HG03342 (cell line): Measurements from ENCODE around the gene C16orf78.

Source experiments
- ATAC-seq: cut with Tn5 transposase; IDR thresholded peaks from one replicate; pipeline ENCODE4 v1.9.1; 2021; ENCODE audit warnings: mild to moderate bottlenecking, moderate library complexity; ENCODE audit not compliant: unreplicated experiment

Gene C16orf78

GRCh38 chr16:49427771-49428170, 54.2 kb downstream of the C16orf78 start:
- ATAC-seq: no peak

- no peak for ATAC-seq
These were observed 55.2 kb downstream of the C16orf78 start for GRCh38 chr16:49428808-49429207.

GRCh38 chr16:49431040-49431439, 57.4 kb downstream of the C16orf78 start:
- no peak for ATAC-seq

- no peak for ATAC-seq
These were observed 58.1 kb downstream of the C16orf78 start for GRCh38 chr16:49431591-49432290.

DNA sequence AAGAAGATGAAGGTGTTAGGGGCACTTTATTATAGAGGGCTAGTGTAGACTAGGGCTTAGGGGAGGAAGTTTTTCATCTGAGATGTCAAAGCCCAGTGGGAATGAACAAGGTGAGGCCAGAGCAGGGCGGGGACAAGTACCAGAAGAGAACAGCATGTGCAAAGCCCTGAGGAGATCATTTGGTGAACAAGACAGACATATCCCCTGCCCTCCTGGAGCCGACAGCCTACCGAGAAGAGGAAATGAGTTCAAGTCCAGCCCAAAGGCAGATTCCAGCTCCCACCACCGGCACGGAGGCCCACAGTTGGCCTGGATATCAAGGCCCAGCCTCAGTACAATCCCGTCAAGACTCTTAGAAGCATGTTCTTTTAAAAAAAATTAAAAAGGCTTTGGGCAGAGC, 61.1 kb downstream of the C16orf78 start:
- no peak for ATAC-seq

GRCh38 chr16:49436181-49436580, 62.6 kb downstream of the C16orf78 start:
- ATAC-seq: no peak

DNA sequence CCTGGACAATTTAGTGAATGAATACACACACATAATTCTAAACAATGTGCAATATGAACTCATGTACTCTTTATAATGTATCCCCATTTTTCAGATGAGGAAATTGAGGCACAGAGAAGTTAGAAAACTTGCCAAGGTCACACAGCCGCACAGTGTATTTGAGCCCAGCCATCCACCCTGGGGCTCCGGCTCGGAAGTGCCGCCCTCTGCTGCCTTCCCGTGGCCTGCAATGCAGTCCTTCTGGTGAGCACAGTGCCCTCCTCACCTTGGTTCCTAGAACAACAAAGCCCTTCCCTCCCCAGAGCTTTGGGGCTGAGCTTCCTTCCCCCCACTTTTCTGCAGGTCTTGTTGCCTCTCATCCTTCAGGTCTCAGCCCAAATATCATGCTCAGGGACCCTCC, 63.7 kb downstream of the C16orf78 start:
- no peak for ATAC-seq

GRCh38 chr16:49439050-49439449, 65.4 kb downstream of the C16orf78 start:
- ATAC-seq: no peak

- ATAC-seq: no peak
These were observed 66.1 kb downstream of the C16orf78 start for GRCh38 chr16:49439676-49440075.

DNA sequence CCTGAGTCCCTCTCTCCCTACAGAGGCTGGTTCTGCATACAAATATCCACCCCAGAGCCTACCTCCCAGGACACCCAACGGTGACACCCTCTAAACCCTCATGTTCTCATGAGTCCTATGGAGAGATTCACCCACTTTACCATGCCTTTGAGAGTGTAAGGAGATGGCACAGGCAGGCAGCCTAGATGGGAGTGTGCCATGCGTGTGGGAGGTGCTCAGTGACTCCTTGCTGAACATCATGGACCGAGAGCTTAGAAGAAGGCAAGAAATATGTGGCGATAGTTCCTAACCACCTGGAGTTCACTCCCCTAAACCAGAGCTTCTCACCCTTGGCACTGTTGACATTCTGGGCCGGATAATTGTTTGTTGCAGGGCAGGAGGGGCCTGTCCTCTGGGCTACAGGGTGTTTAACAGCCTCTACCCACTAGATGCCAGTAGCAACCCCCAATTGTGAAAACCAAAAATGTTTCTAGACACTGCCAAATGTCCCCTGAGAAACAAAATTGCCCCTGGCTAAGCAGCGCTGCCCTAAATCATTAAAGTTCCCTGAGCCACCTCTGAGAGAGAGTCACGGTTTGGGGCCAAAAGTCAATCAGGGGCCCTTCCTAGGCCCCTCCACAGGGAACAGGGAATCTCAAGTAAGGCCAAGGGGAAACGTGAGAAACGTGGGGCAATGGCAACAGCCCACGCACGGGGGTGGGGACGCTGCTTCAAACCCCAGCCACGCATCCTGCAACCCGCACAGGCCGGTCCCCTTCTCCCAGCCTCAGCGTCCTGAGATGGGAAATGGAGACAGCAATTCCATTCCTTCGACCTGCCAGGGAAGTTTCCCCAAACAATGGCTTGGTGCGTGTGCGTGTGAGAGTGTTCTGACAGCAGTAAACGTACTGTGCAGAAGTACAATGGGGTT, 66.8 kb downstream of the C16orf78 start:
- ATAC-seq: no peak

GRCh38 chr16:49441366-49441780, 67.8 kb downstream of the C16orf78 start:
- peak; percentile 95 for ATAC-seq

GRCh38 chr16:49442805-49443204, 69.2 kb downstream of the C16orf78 start:
- no peak for ATAC-seq

DNA sequence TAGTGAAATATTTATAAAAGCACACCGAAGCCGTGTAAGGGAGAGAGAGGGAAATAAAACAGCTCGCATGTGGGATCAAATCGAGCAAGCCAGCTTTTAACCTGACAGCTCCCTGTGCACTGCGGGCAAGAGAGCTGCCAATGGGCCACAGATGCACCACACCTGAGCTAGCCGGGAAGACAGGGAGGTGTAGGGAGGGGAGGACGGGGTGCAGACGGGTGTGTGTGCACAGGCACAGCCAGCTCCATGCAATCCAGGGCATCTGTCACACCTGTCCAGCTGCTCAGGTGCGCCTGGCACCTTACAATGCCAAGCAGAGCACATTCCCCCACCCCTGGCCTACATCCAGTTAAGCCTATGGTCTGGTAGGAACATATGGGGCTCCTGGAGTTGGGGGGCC, 70.0 kb downstream of the C16orf78 start:
- ATAC-seq: no peak

DNA sequence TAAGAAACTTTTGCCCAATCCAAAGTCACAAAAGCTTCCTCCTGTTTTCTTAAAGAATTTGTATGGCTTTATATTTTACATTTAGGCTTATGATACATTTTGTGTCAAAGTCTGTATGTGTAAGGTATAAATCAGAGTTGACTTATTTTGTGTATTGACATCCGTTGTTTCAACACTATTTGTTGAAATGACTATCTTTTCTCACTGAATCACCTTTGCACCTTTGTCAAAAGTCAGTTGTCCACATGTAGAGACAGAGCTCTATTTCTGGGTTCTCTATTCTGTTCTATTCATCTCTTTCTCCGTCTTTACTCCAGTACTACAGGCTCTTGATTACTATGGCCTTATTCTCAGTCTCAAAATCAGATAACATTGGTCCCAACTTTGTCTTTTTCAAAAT, 73.2 kb downstream of the C16orf78 start:
- no peak for ATAC-seq
